Measurements from ENCODE around the gene PMM2.
"Not testable (repeated sequence)": the region's sequence is repeated elsewhere in the genome, so short reads cannot be mapped to it uniquely, and the experiment has no call there.

Gene PMM2

GRCh38 chr16:8777217-8777616 lies 20.4 kb upstream of the PMM2 start:
- no peak for TF ChIP-seq CTCF (IDR thresholded peaks at IDR 0.05; ENCODE audit: low read depth, low read length)
- no peak for DNase-seq (ENCODE audit: extremely low read depth, low read depth)

GRCh38 chr16:8781797-8782196 lies 15.8 kb upstream of the PMM2 start:
- no peak for TF ChIP-seq CTCF (IDR thresholded peaks at IDR 0.05; ENCODE audit: low read depth, low read length)

GRCh38 chr16:8782673-8783072 lies 15.0 kb upstream of the PMM2 start:
- no peak for DNase-seq (ENCODE audit: extremely low read depth, low read depth)
- no peak for TF ChIP-seq CTCF (IDR thresholded peaks at IDR 0.05; ENCODE audit: low read depth, low read length)

More at GRCh38 chr16:8781797-8782196, 15.8 kb upstream of the PMM2 start:
- no peak for DNase-seq (ENCODE audit: extremely low read depth, low read depth)

- DNase-seq (ENCODE audit: extremely low read depth, low read depth) = no peak
- no peak for TF ChIP-seq CTCF (IDR thresholded peaks at IDR 0.05; ENCODE audit: low read depth, low read length)
Observed at GRCh38 chr16:8785408-8785807, 12.2 kb upstream of the PMM2 start.

GRCh38 chr16:8786316-8786715 lies 11.3 kb upstream of the PMM2 start:
- not testable (repeated sequence) for DNase-seq (ENCODE audit: extremely low read depth, low read depth)

GRCh38 chr16:8788578-8789172 lies 9.0 kb upstream of the PMM2 start:
- TF ChIP-seq CTCF (IDR thresholded peaks at IDR 0.05; ENCODE audit: low read depth, low read length) = no peak
- DNase-seq (ENCODE audit: extremely low read depth, low read depth) = no peak

GRCh38 chr16:8795091-8795490 lies 2.5 kb upstream of the PMM2 start:
- no peak for DNase-seq (ENCODE audit: extremely low read depth, low read depth)
- TF ChIP-seq CTCF (IDR thresholded peaks at IDR 0.05; ENCODE audit: low read depth, low read length) = no peak

GRCh38 chr16:8795818-8796217 lies 1.8 kb upstream of the PMM2 start:
- DNase-seq (ENCODE audit: extremely low read depth, low read depth) = no peak
- TF ChIP-seq CTCF (IDR thresholded peaks at IDR 0.05; ENCODE audit: low read depth, low read length) = no peak
